PC-3 (cell line): ENCODE data around the gene ZDHHC1. TPM values are rescaled to one million over a fixed set of nuclear protein-coding genes. Genes with fewer than 3 reads are reported as not detected.

ENCODE experiments used
- ATAC-seq: fragments of 200-7000 bp; cut with Tn5 transposase; 2 replicates; pipeline ENCODE4 v1.9.1; 2020; ENCODE audit warnings: mild to moderate bottlenecking, moderate library complexity
- BruUV-seq: library from RNA; stranded (reverse); fragments of 400-500 nt; replicated peaks from 2 replicates; lab custom pipeline; 2021; lab: Mats Ljungman, UMichigan
- CTCF ChIA-PET: fragments of 300-600 bp; sonication (Branson Sonifier 250); formaldehyde crosslinking; loops from one replicate; lab custom pipeline; 2022; ENCODE audit warnings: antibody characterized with exemption; lab: Charles Lee
- POLR2A ChIA-PET: fragments of 300-600 bp; sonication (Branson Sonifier 250); formaldehyde crosslinking; loops from one replicate; lab custom pipeline; 2022; ENCODE audit warnings: antibody characterized with exemption; ENCODE audit not compliant: unreplicated experiment; lab: Charles Lee
- DNase-seq: peaks from one replicate; pipeline ENCODE4 v3.0.0-alpha.2; 2015
- H2AFZ ChIP-seq: fragments of 300-600 bp; sonication (generic); 2 replicates; pipeline ENCODE4 v1.6.0; 2016; ENCODE audit warnings: antibody characterized with exemption, low read length
- H3F3A ChIP-seq: fragments of 300-600 bp; sonication (generic); one replicate; pipeline ENCODE4 v1.6.0; 2017; ENCODE audit warnings: antibody characterized with exemption, low read length, control low read depth, mild to moderate bottlenecking; ENCODE audit not compliant: unreplicated experiment
- H3K27ac ChIP-seq: fragments of 300-600 bp; sonication (generic); 2 replicates; pipeline ENCODE4 v1.5.1; 2016; ENCODE audit warnings: mild to moderate bottlenecking, low read length
- H3K27me3 ChIP-seq: fragments of 300-600 bp; sonication (generic); 2 replicates; pipeline ENCODE4 v1.6.1; 2016; ENCODE audit warnings: low read length, mixed read lengths
- H3K36me3 ChIP-seq: fragments of 300-600 bp; sonication (generic); 2 replicates; pipeline ENCODE4 v1.6.1; 2016; ENCODE audit warnings: low read depth, mixed run types, low read length, mixed read lengths
- H3K4me1 ChIP-seq: fragments of 300-600 bp; sonication (generic); 2 replicates; pipeline ENCODE4 v1.5.1; 2016; ENCODE audit warnings: low read length; ENCODE audit not compliant: insufficient read depth
- H3K4me2 ChIP-seq: fragments of 300-600 bp; sonication (generic); 2 replicates; pipeline ENCODE4 v1.6.0; 2016; ENCODE audit warnings: low read length
- H3K4me3 ChIP-seq: fragments of 300-600 bp; sonication (generic); 2 replicates; pipeline ENCODE4 v1.5.1; 2016; ENCODE audit warnings: mild to moderate bottlenecking, low read length, mixed read lengths
- H3K79me2 ChIP-seq: fragments of 300-600 bp; sonication (generic); 2 replicates; pipeline ENCODE4 v1.6.1; 2017; ENCODE audit warnings: low read length, mixed read lengths
- H3K9ac ChIP-seq: fragments of 300-600 bp; sonication (generic); 2 replicates; pipeline ENCODE4 v1.6.0; 2016; ENCODE audit warnings: mild to moderate bottlenecking, low read length
- H3K9me2 ChIP-seq: fragments of 300-600 bp; sonication (generic); replicated peaks from 2 replicates; pipeline ENCODE4 v1.6.1; 2016; ENCODE audit warnings: mixed run types, low read length, mixed read lengths
- H3K9me3 ChIP-seq: fragments of 300-600 bp; sonication (generic); 2 replicates; pipeline ENCODE4 v1.6.1; 2016; ENCODE audit warnings: low read length, mixed read lengths
- H4K20me1 ChIP-seq: fragments of 300-600 bp; sonication (generic); 2 replicates; pipeline ENCODE4 v1.6.1; 2016; ENCODE audit warnings: low read length, mixed read lengths
- CTCF ChIP-seq: fragments of 300-600 bp; sonication (generic); conservative IDR thresholded peaks from 2 replicates; pipeline ENCODE4 v1.5.1; 2017; ENCODE audit warnings: antibody characterized with exemption, low read depth, mild to moderate bottlenecking, low read length
- EZH2 ChIP-seq: fragments of 300-600 bp; sonication (generic); IDR thresholded peaks from one replicate; pipeline ENCODE4 v1.6.1; 2017; ENCODE audit warnings: antibody characterized with exemption, mild to moderate bottlenecking, low read length; ENCODE audit not compliant: unreplicated experiment
- EZH2phosphoT487 ChIP-seq: fragments of 300-600 bp; sonication (generic); IDR thresholded peaks from 2 replicates; pipeline ENCODE4 v1.6.1; 2018; ENCODE audit warnings: mild to moderate bottlenecking, antibody characterized with exemption, low read length, borderline replicate concordance
- intact Hi-C: fragments of 100-400 bp; cut with micrococcal nuclease; formaldehyde crosslinking; loops from 2 replicates; pipeline ENCODE4 v1.9.0; 2023
- total RNA-seq: library from RNA; depleted of rRNA; stranded (reverse); fragments of >200 nt; gene quantifications from 2 replicates; pipeline ENCODE4 v1.2.3, GENCODE V29; 2014

ZDHHC1 gene
- total RNA-seq, 1 experiment from 2014 or later: 4.8 TPM

GRCh38 chr16:67425061-67425460 lies 8.8 kb upstream of the ZDHHC1 start:
- ChIA-PET CTCF (no interaction called here), POLR2A (no interaction called here)
- H3K27ac ChIP-seq: no peak overlapping the region
- TF ChIP-seq EZH2 (no peak), CTCF (no peak), EZH2phosphoT487 (no peak)
- H4K20me1 ChIP-seq: no peaks in the 10 kb centered on the region
- no peaks in the 10 kb centered on the region for H3K79me2 ChIP-seq
- H3K4me2 ChIP-seq: no peak overlapping the region
- no peak overlapping the region for H3K4me3 ChIP-seq
- ATAC-seq: no peak
- no peak overlapping the region for H2AFZ ChIP-seq
- no peaks in the 10 kb centered on the region; the same call in 1 of the 2 replicates for H3K4me1 ChIP-seq
- no peaks in the 10 kb centered on the region for H3K9me3 ChIP-seq
- H3F3A ChIP-seq: no peaks in the 10 kb centered on the region
- DNase-seq: no peak
- H3K36me3 ChIP-seq: no peaks in the 10 kb centered on the region
- no peak overlapping the region for H3K9ac ChIP-seq
- intact Hi-C loops: no loop called here
- no peaks in the 10 kb centered on the region for H3K9me2 ChIP-seq
- H3K27me3 ChIP-seq: no peaks in the 10 kb centered on the region
- no TSS peak for BruUV-seq

DNA sequence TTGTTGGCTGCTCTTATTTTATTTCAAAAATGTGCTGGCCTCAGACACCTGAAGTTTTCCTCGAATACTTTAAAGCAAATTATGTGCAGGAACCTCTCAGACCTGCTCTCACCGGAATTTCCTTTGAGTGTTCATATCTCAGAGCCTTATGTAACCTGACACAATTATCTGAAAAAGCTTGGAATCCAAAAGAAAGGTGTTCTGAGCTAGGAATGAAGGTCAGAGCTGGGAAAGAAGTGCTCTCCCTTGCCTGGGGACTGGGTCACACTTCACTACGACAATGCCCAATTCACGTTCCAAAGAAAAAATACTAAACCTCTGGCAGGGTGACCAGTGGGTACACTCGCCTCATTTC lies 8.0 kb upstream of the ZDHHC1 start:
- Histone ChIP-seq H3F3A (no peaks in the 10 kb centered on the region), H3K36me3 (no peaks in the 10 kb centered on the region), H3K4me2 (no peak overlapping the region), H4K20me1 (no peaks in the 10 kb centered on the region), H3K9ac (no peak overlapping the region), H3K4me1 (no peaks in the 10 kb centered on the region), H3K9me2 (no peaks in the 10 kb centered on the region), H3K79me2 (no peaks in the 10 kb centered on the region), H3K4me3 (no peak overlapping the region), H2AFZ (no peak overlapping the region), H3K27me3 (no peaks in the 10 kb centered on the region), H3K27ac (no peak overlapping the region), H3K9me3 (no peaks in the 10 kb centered on the region)
- DNase-seq (no peak), ATAC-seq (no peak)
- CTCF ChIA-PET: no interaction called here
- BruUV-seq: no TSS peak
- intact Hi-C loops: no loop called here
- TF ChIP-seq EZH2 (no peak), EZH2phosphoT487 (no peak), CTCF (no peak)
- POLR2A ChIA-PET: no interaction called here

- Histone ChIP-seq H3K9ac (no peak overlapping the region), H3K27me3 (no peaks in the 10 kb centered on the region), H3K9me3 (no peaks in the 10 kb centered on the region), H3K27ac (no peak overlapping the region), H4K20me1 (no peaks in the 10 kb centered on the region), H3K4me3 (no peak overlapping the region), H3K9me2 (no peaks in the 10 kb centered on the region), H3K36me3 (no peaks in the 10 kb centered on the region), H3K79me2 (no peaks in the 10 kb centered on the region), H3F3A (no peaks in the 10 kb centered on the region), H3K4me2 (no peak overlapping the region), H3K4me1 (no peaks in the 10 kb centered on the region), H2AFZ (no peak overlapping the region)
- ATAC-seq: no peak
- POLR2A ChIA-PET: no interaction called here
- no peak for DNase-seq
- no TSS peak for BruUV-seq
- TF ChIP-seq CTCF (no peak), EZH2phosphoT487 (no peak), EZH2 (no peak)
- intact Hi-C loops: no loop called here
- CTCF ChIA-PET: no interaction called here
Measured at GRCh38 chr16:67423611-67424260, 7.5 kb upstream of the ZDHHC1 start.
